Measurements from ENCODE around the gene ARL3. TPM values are rescaled to one million over a fixed set of nuclear protein-coding genes. Genes with fewer than 3 reads are reported as not detected.
A peak's percentile ranks its signal among the peaks of the same experiment; 100 is the strongest.

The ARL3 gene
- total RNA-seq, 2 experiments from 2014 or later, result 0.99 to 1.3 TPM

DNA sequence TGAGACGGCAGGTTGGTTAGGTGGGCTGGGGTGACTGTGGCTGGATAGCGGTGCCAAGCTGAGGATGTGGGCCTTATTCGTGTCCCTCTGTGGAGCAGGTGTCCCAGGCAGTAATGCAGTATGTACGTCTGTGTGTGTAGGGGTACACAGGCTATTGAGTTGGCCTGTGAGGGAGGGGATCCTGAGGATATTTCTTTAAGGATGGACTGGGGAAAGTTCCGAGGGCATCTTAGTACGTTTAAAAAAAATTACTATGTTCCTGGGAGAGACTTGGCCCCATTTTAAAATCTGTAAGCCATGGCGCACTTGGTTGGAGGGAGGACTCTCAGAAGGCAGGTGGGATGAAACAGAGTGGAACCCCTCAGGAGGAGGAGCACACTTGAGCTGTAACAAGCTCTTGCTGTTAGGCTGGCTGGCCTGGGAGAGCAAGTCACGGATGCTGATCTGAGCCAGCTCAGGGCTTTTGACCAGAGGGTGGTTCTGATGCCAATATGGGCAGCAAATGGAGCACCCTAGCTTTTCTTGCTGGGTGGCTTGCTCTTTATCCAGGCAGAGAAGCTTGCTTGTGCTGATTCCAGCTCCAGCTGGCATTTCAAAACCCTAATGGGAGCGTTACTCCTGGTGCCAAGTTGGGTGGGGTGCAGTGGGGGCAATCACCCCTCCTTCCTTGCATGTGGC is 30.3 kb upstream of the ARL3 start:
- Mint-ChIP-seq H3K4me1 (ENCODE audit: low read depth) (peaks cover 54% of the 10 kb centered on the region), H3K9me3 (no peaks in the 10 kb centered on the region), H3K36me3 (ENCODE audit: low read depth) (peaks cover 17% of the 10 kb centered on the region), H3K27me3 (no peaks in the 10 kb centered on the region), H3K4me3 (peak overlapping the region; percentile 94), H3K27ac (peak overlapping the region; percentile 86)
- peak in 6 of 14 experiments; percentile 2 to 39 (median 12) for DNase-seq
- H3K27me3 ChIP-seq (ENCODE audit: control insufficient read depth in 1 of 2, insufficient read depth in 2 of 2, low read length in 2 of 2), result no peaks in the 10 kb centered on the region
- ChIA-PET CTCF (interaction anchor here (2.0 to 4.9 kb wide), 2 partner anchors 9 to 31 kb away, joined by 5 to 30 read pairs; partner anchors contain the start of genes ARL3 and SFXN2), POLR2A (interaction anchor here (0.6 to 3.2 kb wide), 10 partner anchors 8 to 592 kb away, joined by 3 to 32 read pairs (median 4); partner anchors contain the start of genes ARL3, NFKB2, NOLC1 and SFXN2)
- no peaks in the 10 kb centered on the region for H3K36me3 ChIP-seq (ENCODE audit: insufficient read depth, low read length)
- peak overlapping the region; percentile 99 for H3K4me3 ChIP-seq (ENCODE audit: low read length)
- no peak for TF ChIP-seq CTCF (IDR thresholded peaks at IDR 0.05)
- intact Hi-C loops (cut with DNase I, micrococcal nuclease), result loop anchor here (5.0 to 10.0 kb wide), 10 partner anchors 33 to 1700 kb away; partner anchors contain the start of genes CNNM2 (in 2 of the 2), HPS6 (in 1 of the 2), NFKB2 (in 1 of the 2) and NT5C2 (in 1 of the 2)
- H3K4me1 ChIP-seq (ENCODE audit: insufficient read depth, low read length), result peaks cover 27% of the 10 kb centered on the region
- peak; percentile 4 for ATAC-seq (ENCODE audit: poor library complexity)
- peak overlapping the region; percentile 73 to 78 for H3K27ac ChIP-seq (ENCODE audit: low read depth in 1 of 2, low read length in 2 of 2)
- H3K9me3 ChIP-seq (ENCODE audit: control insufficient read depth in 1 of 2, insufficient read depth in 1 of 2, low read length in 2 of 2), result no peaks in the 10 kb centered on the region

- Histone ChIP-seq H3K9me3 (ENCODE audit: control insufficient read depth in 1 of 2, insufficient read depth in 1 of 2, low read length in 2 of 2) (no peaks in the 10 kb centered on the region), H3K4me3 (ENCODE audit: low read length) (peak within 1 kb of the TSS; percentile 99), H3K27me3 (ENCODE audit: control insufficient read depth in 1 of 2, insufficient read depth in 2 of 2, low read length in 2 of 2) (no peaks in the 10 kb centered on the region), H3K27ac (ENCODE audit: low read depth in 1 of 2, low read length in 2 of 2) (peak within 1 kb of the TSS; percentile 73 to 78), H3K36me3 (ENCODE audit: insufficient read depth, low read length) (no peaks in the 10 kb centered on the region), H3K4me1 (ENCODE audit: insufficient read depth, low read length) (peaks cover 27% of the 10 kb centered on the region)
- ATAC-seq (ENCODE audit: poor library complexity), result peak; percentile 97
- CTCF ChIA-PET, result interaction anchor here (0.6 to 4.9 kb wide), 3 partner anchors 10 to 349 kb away, joined by 4 to 30 read pairs (median 5); partner anchors contain the start of genes ARL3 and SFXN2
- Mint-ChIP-seq H3K4me3 (peak within 1 kb of the TSS; percentile 94), H3K27ac (peak within 1 kb of the TSS; percentile 86), H3K36me3 (ENCODE audit: low read depth) (peaks cover 16% of the 10 kb centered on the region), H3K4me1 (ENCODE audit: low read depth) (peaks cover 51% of the 10 kb centered on the region), H3K27me3 (no peaks in the 10 kb centered on the region), H3K9me3 (no peaks in the 10 kb centered on the region)
- intact Hi-C loops (cut with DNase I, micrococcal nuclease), result loop anchor here (1.0 to 10.0 kb wide), 13 partner anchors 29 to 1699 kb away; partner anchors contain the start of genes ARL3 (in 2 of the 2), CNNM2 (in 2 of the 2), SFXN2 (in 2 of the 2) and HPS6 (in 1 of the 2)
- peak; percentile 88 to 99 (median 94) for DNase-seq
- TF ChIP-seq CTCF (IDR thresholded peaks at IDR 0.05), result no peak
- POLR2A ChIA-PET, result interaction anchor here (0.6 to 3.2 kb wide), 18 partner anchors 9 to 592 kb away, joined by 3 to 32 read pairs (median 4); partner anchors contain the start of genes ACTR1A, ARL3, CNNM2 and NFKB2
These were observed 29.6 kb upstream of the ARL3 start, which contains the start of gene WBP1L for GRCh38 chr10:102743588-102744373. TSS of gene WBP1L (plus strand) at chr10:102743948. CDS start at chr10:102744054, 106 bp downstream.

Measured in CD4-positive, alpha-beta T cell (primary cell).